D341Med (cell line): Measurements from ENCODE around the gene HAX1.
A peak's percentile ranks its signal among the peaks of the same experiment; 100 is the strongest.
"Not testable (repeated sequence)": the region's sequence is repeated elsewhere in the genome, so short reads cannot be mapped to it uniquely, and the experiment has no call there.

Source experiments
- DNase-seq: peaks from one replicate; pipeline ENCODE4 v3.0.0; 2012; ENCODE audit warnings: low spot score

The HAX1 gene

GRCh38 chr1:154272217-154272998 lies at the start of gene HAX1:
TSS of gene HAX1 (plus strand) at chr1:154272629. CDS start at chr1:154272724, 95 bp downstream.
- peak; percentile 94 for DNase-seq

DNA sequence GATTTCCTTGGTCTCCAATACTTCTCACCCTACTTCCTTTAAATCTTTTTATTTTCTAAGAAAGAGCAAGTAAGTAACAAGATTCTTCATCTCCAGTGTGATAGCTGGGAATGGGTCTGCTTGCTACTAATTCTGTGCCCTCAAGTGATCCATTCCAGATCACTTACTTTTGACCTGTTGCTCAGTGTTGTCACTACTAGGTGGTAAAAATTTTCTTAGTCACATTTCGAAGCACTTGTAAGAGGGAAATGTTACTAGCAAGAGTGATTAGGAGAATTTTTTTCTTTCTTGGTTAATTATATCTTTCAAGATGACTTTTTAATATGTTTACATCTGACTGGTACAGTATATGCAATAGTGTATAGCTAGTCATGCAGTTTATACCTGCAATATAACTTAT lies 49.5 kb upstream of the HAX1 start:
- no peak for DNase-seq

GRCh38 chr1:154223621-154224020 lies 48.8 kb upstream of the HAX1 start:
- no peak for DNase-seq

DNA sequence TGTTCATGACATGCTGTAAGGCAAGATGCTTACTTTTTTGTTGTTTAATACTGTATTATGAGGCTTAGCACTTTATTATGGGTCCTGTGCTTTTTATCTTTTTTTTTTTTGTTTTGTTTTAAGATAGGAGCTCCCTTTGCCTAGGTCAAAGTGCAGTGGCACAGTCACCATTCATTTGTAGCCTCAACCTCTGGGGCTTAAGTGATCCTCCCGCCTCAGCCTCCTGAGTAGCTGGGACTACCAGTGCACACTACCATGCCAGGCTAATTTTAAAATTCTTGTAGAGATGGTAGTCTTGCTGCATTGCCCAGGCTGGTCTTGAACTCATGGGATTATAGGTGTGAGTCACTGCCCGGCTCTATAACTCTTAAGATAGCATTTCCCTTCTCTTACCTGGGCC lies 47.1 kb upstream of the HAX1 start:
- DNase-seq, result no peak

DNA sequence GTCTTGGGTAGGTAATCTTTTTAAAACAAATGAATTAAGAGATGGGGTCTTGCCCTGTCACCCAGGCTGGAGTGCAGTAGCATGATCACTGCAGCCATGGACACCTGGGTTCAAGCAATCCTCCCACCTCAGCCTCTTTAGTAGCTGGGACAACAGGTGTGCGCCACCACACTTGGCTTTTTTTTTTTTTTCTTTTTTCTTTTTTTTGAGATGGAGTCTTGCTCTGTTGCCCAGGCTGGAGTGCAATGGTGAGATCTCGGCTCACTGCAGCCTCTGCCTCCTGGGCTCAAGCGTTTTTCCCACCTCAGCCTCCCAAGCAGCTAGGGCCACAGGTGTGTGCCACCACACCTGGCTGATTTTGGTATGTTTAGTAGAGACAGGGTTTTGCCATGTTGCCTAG lies 41.3 kb upstream of the HAX1 start:
- not testable (repeated sequence) for DNase-seq

GRCh38 chr1:154233127-154233526 lies 39.3 kb upstream of the HAX1 start:
- DNase-seq, result not testable (repeated sequence)

- DNase-seq, result no peak
Measured at GRCh38 chr1:154236855-154237254, 35.6 kb upstream of the HAX1 start.

DNA sequence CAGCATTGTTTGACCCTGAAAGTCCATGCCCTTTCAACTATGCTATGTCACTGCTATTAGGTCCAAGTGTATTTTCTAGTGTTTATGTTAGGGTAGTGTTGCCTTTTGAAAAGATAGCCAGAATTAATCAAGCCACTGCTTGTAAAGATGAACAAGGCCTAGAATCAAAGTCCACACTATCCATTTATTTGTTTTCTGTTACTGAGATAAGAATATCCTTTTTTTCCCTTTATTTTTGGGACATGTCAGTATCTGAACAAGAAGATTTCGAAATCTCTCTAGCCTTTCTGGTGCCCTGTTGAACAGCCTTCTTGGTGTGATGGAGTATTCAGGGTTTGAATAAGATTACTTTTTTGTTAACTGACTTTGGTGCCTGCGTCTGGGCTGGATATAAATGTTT lies 35.0 kb upstream of the HAX1 start:
- DNase-seq, result no peak

- no peak for DNase-seq
Measured at GRCh38 chr1:154237880-154238506, 34.4 kb upstream of the HAX1 start.

DNA sequence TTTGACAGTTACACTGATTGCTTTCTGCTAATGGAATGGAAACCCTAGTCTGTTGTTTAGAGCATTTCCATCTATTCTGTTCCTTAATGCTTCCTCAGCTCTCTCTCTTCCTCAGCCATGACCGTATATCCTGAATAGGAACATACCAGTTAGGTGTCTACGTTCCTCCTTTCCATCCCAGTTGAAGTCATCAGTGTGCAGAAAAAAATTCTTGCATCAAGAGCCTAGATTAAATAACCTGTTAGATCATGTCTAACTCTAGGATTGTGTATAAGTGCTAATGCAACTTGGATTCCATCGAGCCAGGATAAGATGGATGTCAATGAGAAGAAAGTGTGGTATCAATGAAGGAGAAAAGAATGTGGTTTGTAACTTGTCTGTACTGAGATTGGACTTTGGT lies 32.9 kb upstream of the HAX1 start:
- DNase-seq, result no peak

GRCh38 chr1:154240294-154240833 lies 32.1 kb upstream of the HAX1 start:
- no peak for DNase-seq

- DNase-seq, result no peak
Measured at GRCh38 chr1:154241703-154242351, 30.6 kb upstream of the HAX1 start.

DNA sequence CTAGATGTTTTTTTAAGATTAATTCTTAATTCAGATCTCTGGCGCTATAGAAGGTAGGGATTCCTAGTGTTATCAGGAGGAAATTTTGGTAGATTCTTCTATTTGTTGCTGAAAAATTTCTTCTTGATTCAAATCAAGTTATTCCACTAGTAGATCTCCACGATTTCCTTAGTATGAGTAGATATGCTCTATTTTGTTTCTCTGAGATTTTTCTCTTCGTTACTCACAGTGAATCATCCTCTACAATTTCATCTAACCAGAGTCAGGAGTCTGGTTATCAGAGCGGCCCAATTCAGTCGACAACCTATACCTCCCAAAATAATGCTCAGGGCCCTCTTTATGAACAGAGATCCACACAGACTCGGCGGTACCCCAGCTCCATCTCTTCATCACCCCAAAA lies 18.8 kb upstream of the HAX1 start:
- no peak for DNase-seq

GRCh38 chr1:154256686-154257085 lies 15.7 kb upstream of the HAX1 start:
- DNase-seq, result no peak

GRCh38 chr1:154258784-154259183 lies 13.6 kb upstream of the HAX1 start:
- DNase-seq, result no peak

DNA sequence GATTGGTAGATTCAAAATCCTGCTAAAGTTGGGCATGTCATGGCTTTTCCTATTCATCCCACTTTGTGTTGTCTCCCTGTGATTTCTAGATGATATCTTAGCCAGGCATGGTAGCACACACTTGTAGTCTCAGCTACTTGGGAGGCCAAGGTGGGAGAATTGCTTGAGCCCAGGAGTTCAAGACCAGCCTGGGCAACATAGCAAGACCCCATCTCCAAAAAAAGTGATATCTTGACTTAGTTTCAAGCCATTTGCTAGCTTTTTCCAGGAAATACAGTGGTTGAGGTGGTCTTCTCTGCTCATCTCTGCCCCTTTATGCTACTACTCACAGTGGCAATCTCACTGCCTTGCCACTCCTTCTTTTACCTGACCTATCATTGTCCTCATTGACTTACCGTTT lies 12.3 kb upstream of the HAX1 start:
- no peak for DNase-seq

DNA sequence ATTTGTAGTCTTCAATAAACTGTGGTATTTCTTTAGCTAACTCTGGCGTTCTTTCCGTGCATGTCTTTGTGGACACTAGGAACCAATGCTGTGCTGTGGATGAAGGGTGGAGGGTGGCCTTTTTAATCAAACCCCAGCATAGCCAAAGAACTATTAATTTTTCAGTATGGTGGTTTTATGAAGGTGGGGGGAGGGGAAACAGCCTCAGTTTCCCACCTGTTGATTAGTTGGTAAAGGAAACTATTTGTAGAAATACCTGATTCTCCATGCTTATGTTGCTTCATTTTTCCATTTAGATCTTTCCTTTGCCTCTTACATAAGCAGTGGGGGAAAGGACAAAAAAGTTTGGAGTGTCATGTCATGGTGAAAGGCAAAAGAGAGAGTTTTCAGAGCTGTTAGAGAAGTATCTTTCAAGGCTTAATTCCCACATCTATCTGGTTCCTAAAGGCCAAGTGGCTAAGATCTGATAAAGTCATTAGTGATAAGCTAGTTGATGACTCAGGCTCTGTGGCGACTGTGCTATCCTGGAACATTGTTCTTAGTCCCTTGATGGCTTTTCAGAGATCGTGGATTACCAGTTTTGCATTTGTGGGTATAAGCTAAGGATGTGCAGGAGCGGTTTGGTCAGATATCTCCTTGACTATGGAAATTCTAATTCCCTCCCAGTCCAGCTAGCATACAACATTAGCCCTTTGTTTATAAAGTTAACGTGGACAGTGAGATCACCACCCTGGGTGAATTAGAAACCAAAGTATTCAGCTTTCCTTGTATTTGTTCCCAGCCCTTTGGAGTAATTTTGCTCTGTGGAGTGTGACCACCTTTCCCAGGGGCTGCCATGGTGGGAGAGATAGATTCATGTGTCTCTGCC lies 8.7 kb upstream of the HAX1 start:
- no peak for DNase-seq

- DNase-seq, result no peak
Measured at GRCh38 chr1:154264454-154264853, 8.0 kb upstream of the HAX1 start.

- DNase-seq, result no peak
Measured at GRCh38 chr1:154265586-154265985, 6.8 kb upstream of the HAX1 start.

- DNase-seq, result no peak
Measured at GRCh38 chr1:154270833-154271232, 1.6 kb upstream of the HAX1 start.

- DNase-seq, result no peak
Measured at GRCh38 chr1:154272999-154273563, 652 bp downstream of the HAX1 start.

DNA sequence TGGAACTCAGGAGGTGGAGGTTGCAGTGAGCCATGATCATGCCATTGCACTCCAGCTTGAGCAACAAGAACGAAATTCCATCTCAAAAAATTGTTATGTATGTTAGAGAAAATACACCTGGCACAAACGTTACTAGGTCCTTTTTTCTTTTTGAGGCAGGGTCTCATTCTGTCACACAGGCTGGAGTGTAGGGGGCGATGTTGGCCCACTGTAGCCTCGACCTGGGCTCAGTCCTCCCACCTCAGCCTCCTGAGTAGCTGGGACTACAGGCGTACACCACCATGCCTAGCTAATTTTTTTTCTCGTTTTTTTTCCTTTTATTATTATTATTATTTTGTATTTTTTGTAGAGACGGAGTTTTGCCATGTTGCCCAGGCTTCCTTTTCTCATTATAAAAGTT lies 4.4 kb downstream of the HAX1 start:
- no peak for DNase-seq
